Nasal cavity respiratory epithelium epithelial cell of viscerocranial mucosa (primary cell): Measurements from ENCODE around the gene FAM149A. TPM values are rescaled to one million over a fixed set of nuclear protein-coding genes. Genes with fewer than 3 reads are reported as not detected.

Experiments used
- total RNA-seq: library from RNA; depleted of rRNA; stranded (reverse); fragments of >200 nt; gene quantifications from 2 replicates; pipeline ENCODE4 v1.2.3, GENCODE V29; 2014

FAM149A gene
- total RNA-seq, result under 0.01 and 1.7 TPM in 2 replicates

DNA sequence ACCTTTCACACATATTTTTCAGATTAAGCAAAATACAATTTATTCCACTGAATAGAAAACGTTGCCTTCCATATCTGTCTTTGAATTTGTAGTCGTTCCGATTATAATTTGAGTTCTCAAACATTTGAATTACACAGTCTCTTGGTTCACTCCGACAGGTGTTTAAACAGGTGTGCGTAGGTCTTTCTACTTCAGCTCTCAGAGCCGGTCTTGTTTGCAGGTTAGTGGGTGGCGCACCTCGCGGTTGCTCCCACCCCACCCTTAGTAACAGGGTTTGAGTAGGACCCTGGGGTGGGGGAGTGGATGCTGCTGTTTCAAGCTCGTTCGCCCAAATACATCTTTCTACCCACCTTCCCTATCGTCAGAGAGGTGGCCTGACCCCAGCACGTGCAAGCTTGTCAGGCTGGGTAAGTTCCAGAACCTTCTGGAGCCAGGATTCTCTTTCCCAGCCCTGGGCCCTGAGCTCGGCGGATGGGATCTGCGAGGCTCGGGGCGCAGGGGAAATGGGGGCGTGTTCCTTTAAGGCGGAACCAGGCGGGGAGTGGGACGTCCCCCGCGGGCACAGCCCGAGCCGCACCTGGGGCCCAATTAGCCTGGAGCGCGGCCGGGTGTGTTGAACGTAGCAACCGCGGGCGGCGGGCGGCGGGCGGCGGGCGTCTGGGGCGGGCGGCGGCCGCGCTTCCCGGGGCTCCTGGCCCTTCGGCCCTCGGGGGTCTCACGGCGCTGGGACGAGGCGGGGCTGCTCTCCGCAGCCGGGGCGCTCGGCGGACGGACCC is at the start of gene FAM149A:
Gene FAM149A (plus strand): TSS at position 591 of the 776 bp plus-strand sequence.

DNA sequence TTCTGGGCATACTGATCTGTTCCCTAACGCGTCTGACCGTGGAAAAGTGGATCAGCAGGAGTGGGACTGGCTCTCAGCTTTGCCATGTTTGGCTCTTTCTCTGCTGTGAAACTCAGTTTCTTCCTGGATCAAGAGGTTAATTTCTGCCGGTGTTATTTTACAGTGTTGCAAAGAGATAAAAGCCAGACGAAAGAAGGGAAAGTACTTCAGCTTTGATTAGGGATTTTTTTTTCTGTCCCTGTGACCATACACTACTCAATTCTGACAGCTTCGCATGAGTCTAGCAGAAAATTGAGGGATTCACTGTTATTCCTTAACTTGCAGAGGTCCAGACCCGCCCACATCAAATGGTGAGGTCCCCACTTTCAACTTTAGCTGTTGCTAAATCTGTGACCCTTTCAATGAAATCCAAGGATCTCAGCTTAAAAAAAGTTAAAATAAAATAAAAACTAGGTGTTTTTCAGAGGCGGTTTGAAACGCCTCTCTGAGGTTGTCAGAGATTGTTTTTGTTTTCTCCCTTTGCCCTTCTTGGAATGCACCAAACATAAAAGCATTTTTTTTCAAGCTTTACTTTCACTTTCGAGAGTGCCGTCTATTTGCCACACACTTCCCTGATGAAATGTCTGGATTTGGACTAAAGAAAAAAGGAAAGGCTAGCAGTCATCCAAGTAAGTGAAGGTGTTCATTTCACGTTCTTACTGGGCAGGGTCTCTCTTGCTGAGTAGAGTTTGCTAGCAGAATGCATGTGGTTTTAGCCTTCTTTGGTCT is 35.7 kb upstream of the FAM149A start, which contains the start of gene TLR3:
Gene TLR3 (plus strand): TSS at position 576 of the 768 bp plus-strand sequence. CDS start 7,464 bp downstream, outside the sequence.

GRCh38 chr4:186191200-186192065 is 86.9 kb downstream of the FAM149A start, which contains the start of gene CYP4V2:
Gene CYP4V2 (plus strand): TSS chr4:186191567. CDS start chr4:186191824, 257 bp downstream.

Other genes with a start within 250 kb of the FAM149A start
- gene TLR3, start 35.5 kb upstream of the FAM149A start, total RNA-seq, result 0.68 and 7.5 TPM in 2 replicates
- 2.7 and 16.4 TPM in 2 replicates for gene CYP4V2, start 86.9 kb downstream of the FAM149A start, total RNA-seq
- gene KLKB1, start 122.8 kb downstream of the FAM149A start, total RNA-seq, result not detected in 2 replicates
- gene F11, start 161.5 kb downstream of the FAM149A start, total RNA-seq, result not detected in 2 replicates